SK-N-MC (cell line): ENCODE results near the gene LRRTM4.

Experiments used
- EZH2 ChIP-seq: fragments of 200-600 bp; sonication (generic); IDR thresholded peaks from one replicate; pipeline ENCODE4 v1.6.1; 2017; ENCODE audit warnings: antibody characterized with exemption
- FOXP2 ChIP-seq: optimal IDR thresholded peaks from 2 replicates; pipeline ENCODE3; 2011; ENCODE audit warnings: mild to moderate bottlenecking, moderate library complexity; ENCODE audit not compliant: insufficient read depth; ENCODE audit errors: extremely low read length, control extremely low read depth
- POLR2AphosphoS5 ChIP-seq: IDR thresholded peaks from 2 replicates; pipeline ENCODE4 v1.6.1; 2012; ENCODE audit warnings: mild to moderate bottlenecking, low read depth, low read length, borderline replicate concordance

- TF ChIP-seq FOXP2 (no peak), EZH2 (no peak), POLR2AphosphoS5 (no peak)
These were observed 322.8 kb downstream of the LRRTM4 start for GRCh38 chr2:77199411-77199810.
